HepG2 (cell line): ENCODE measurements around the gene PAXX. TPM values are rescaled to one million over a fixed set of nuclear protein-coding genes. Genes with fewer than 3 reads are reported as not detected.

Source experiments
- BORCS8-MEF2B ChIP-seq: sonication (generic); formaldehyde crosslinking; IDR thresholded peaks from 2 replicates; pipeline ENCODE4 v1.8.0; 2022; ENCODE audit warnings: mild to moderate bottlenecking, missing genetic modification reagents
- CBFB ChIP-seq: sonication (generic); formaldehyde crosslinking; IDR thresholded peaks from 2 replicates; pipeline ENCODE4 v1.4.0; 2020; ENCODE audit warnings: missing genetic modification reagents
- CEBPB ChIP-seq: IDR thresholded peaks from 2 replicates; pipeline ENCODE4 v1.6.1; 2011; ENCODE audit warnings: low read depth, low read length, improper control_type of control experiment, borderline replicate concordance
- CEBPG ChIP-seq: IDR thresholded peaks from 2 replicates; pipeline ENCODE4 v1.6.1; 2016
- ELF1 ChIP-seq: sonication (generic); formaldehyde crosslinking; IDR thresholded peaks from 2 replicates; pipeline ENCODE4 v1.4.0; 2020; ENCODE audit warnings: missing genetic modification reagents
- FUBP1 ChIP-seq: sonication (generic); formaldehyde crosslinking; IDR thresholded peaks from 2 replicates; pipeline ENCODE4 v1.5.1; 2020; ENCODE audit warnings: missing genetic modification reagents, mild to moderate bottlenecking, borderline replicate concordance
- HBP1 ChIP-seq: IDR thresholded peaks from 2 replicates; pipeline ENCODE4 v1.6.1; 2016; ENCODE audit warnings: low read depth, control low read depth
- HDAC1 ChIP-seq: sonication (generic); formaldehyde crosslinking; IDR thresholded peaks from 2 replicates; pipeline ENCODE4 v1.5.1; 2020; ENCODE audit warnings: mild to moderate bottlenecking, missing genetic modification reagents
- IKZF1 ChIP-seq: fragments of 450-650 bp; IDR thresholded peaks from 2 replicates; pipeline ENCODE4 v1.7.1; 2016
- IRX3 ChIP-seq: sonication (generic); formaldehyde crosslinking; IDR thresholded peaks from 2 replicates; pipeline ENCODE4 v1.8.1; 2023; ENCODE audit warnings: mild to moderate bottlenecking, low read depth, missing genetic modification reagents, borderline replicate concordance
- KDM2A ChIP-seq: sonication (generic); formaldehyde crosslinking; IDR thresholded peaks from 2 replicates; pipeline ENCODE4 v1.4.0; 2020; ENCODE audit warnings: low read depth, missing genetic modification reagents, borderline replicate concordance
- KDM6A ChIP-seq: IDR thresholded peaks from 2 replicates; pipeline ENCODE4 v1.6.1; 2016; ENCODE audit warnings: low read depth
- MED1 ChIP-seq: sonication (generic); formaldehyde crosslinking; IDR thresholded peaks from 2 replicates; pipeline ENCODE4 v1.4.0; 2020; ENCODE audit warnings: missing genetic modification reagents
- RBFOX2 ChIP-seq: fragments of 200-400 bp; formaldehyde crosslinking; IDR thresholded peaks from 2 replicates; pipeline ENCODE4 v1.6.1; 2017; ENCODE audit warnings: low read depth, mild to moderate bottlenecking, low read length
- WIZ ChIP-seq: sonication (generic); formaldehyde crosslinking; IDR thresholded peaks from 2 replicates; pipeline ENCODE4 v1.5.1; 2020; ENCODE audit warnings: mild to moderate bottlenecking, missing genetic modification reagents
- YY1 ChIP-seq: IDR thresholded peaks from 2 replicates; pipeline ENCODE4 v1.6.1; 2011; ENCODE audit warnings: low read length, low read depth, moderate library complexity, mild to moderate bottlenecking; ENCODE audit not compliant: insufficient read depth, insufficient replicate concordance
- ZFAT ChIP-seq: sonication (generic); formaldehyde crosslinking; conservative IDR thresholded peaks from 2 replicates; pipeline ENCODE4 v1.8.1; 2023; ENCODE audit warnings: missing genetic modification reagents, inconsistent platforms
- ZNF251 ChIP-seq: sonication (generic); formaldehyde crosslinking; IDR thresholded peaks from 2 replicates; pipeline ENCODE4 v1.9.0; 2021; ENCODE audit warnings: mild to moderate bottlenecking, missing genetic modification reagents
- ZNF567 ChIP-seq: sonication (generic); formaldehyde crosslinking; IDR thresholded peaks from 2 replicates; pipeline ENCODE4 v1.8.1; 2023; ENCODE audit warnings: mild to moderate bottlenecking, missing genetic modification reagents, borderline replicate concordance
- ZNF609 ChIP-seq: sonication (generic); formaldehyde crosslinking; IDR thresholded peaks from 2 replicates; pipeline ENCODE4 v1.4.0; 2020; ENCODE audit warnings: mild to moderate bottlenecking, missing genetic modification reagents, borderline replicate concordance
- ZNF782 ChIP-seq: sonication (generic); formaldehyde crosslinking; IDR thresholded peaks from 2 replicates; pipeline ENCODE4 v1.4.0; 2020; ENCODE audit warnings: missing genetic modification reagents, mild to moderate bottlenecking, borderline replicate concordance
- polyA plus RNA-seq, 8 experiments: library from polyadenylated mRNA; depleted of rRNA in 3 of 8; stranded (reverse) in 7 of 8; unstranded in 1 of 8; fragments of >200 nt; fragmentation: Illumina TruSeq in 4 of 8; extraction: Trizol in 4 of 8; gene quantifications; 2 replicates each; pipeline versions ENCODE4 v1.2.1 to v1.2.3, GENCODE V29; 2011 to 2016; ENCODE audit warnings: low read depth in 4 of 8, missing spikeins in 1 of 8, mixed read lengths in 1 of 8; ENCODE audit not compliant: insufficient read depth in 1 of 8
- total RNA-seq, 5 experiments: library from RNA; depleted of rRNA; stranded (reverse); fragments of >200 nt; fragmentation: Illumina TruSeq; extraction: Trizol; gene quantifications; 2 replicates each; pipeline ENCODE4 v1.2.3, GENCODE V29; 2016; ENCODE audit warnings: low read depth in 1 of 5

Gene PAXX
- total and polyA plus RNA-seq, 2 of the 13 experiments (the other 11 are each of a cell fraction or from before 2014, with no cell fraction given): 14.0 to 31.9 TPM

GRCh38 chr9:136949239-136949816, 42.9 kb upstream of the PAXX start (continued):
- TF ChIP-seq ZNF609: 0 out of 2 replicates have a peak, but pooled peaks have one; percentile 35
- no peak for TF ChIP-seq KDM2A (CRISPR knock-in tag)
- no peak for TF ChIP-seq FUBP1 (CRISPR knock-in tag)
- peak; percentile 41; the same call in 1 of the 2 replicates for TF ChIP-seq KDM6A
- TF ChIP-seq ELF1: no peak
- TF ChIP-seq ZNF782 (CRISPR knock-in tag): no peak
- no peak for TF ChIP-seq IKZF1
- no peak for TF ChIP-seq CBFB (CRISPR knock-in tag)
- TF ChIP-seq CEBPB: peak; percentile 65
- no peak for TF ChIP-seq ZNF251
- 0 out of 2 replicates have a peak, but pooled peaks have one; percentile 44 for TF ChIP-seq MED1
- TF ChIP-seq ZNF567 (CRISPR knock-in tag): no peak
- TF ChIP-seq IRX3 (CRISPR knock-in tag): no peak
- TF ChIP-seq RBFOX2: no peak
- no peak for TF ChIP-seq WIZ
- TF ChIP-seq HBP1: peak; percentile 59; the same call in 1 of the 2 replicates
- TF ChIP-seq ZFAT (CRISPR knock-in tag): no peak
- no peak for TF ChIP-seq HDAC1 (CRISPR knock-in tag)
- peak; percentile 67 for TF ChIP-seq CEBPG
- no peak for TF ChIP-seq YY1
- no peak; the same call in 1 of the 2 replicates for TF ChIP-seq BORCS8-MEF2B (CRISPR knock-in tag)
